ENCODE measurements around the gene MALRD1.

Gene MALRD1

DNA sequence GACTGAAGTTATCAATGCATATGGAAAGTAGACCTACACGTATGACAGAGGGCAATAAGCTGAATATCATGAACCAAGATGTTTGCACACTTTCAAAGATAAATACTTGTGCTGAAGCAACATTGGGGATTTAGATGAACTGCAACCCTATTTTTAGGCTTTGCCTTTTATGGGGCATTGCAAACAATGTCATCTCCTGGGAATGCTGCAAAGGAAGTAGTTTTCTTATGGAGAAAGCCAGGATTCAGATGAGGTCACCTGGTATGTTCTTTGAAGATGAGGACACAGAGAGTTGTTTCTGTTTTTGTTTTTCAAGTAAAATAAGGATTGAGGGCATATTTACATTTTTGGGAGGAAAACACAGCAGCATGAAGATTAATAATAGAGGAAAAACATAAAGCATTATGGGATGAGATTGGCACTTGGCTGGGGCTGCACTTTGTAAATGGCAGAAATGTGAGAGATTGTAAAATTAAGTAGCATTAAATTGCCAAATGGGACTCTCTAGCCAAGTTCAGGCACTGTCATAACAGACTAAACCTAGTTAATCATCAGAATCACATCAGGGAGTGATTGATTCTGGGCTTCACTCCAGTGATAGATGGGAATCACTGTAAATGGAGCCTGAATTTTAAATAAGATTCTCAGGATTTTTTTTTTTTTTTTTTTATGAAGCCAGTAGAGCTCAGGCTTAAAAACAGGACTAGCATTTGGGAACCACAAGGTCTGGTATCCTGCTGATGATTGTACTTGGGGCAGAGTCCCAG is 63.1 kb downstream of the MALRD1 start:
- Histone ChIP-seq H3K36me3 (replicated peaks; ENCODE audit: low read depth, low read length) (no peaks in the 10 kb centered on the region), H3K27ac (ENCODE audit: low read length) (no peak overlapping the region), H3K4me3 (ENCODE audit: low read length) (no peak overlapping the region), H3K9me3 (ENCODE audit: insufficient read depth, low read length) (no peaks in the 10 kb centered on the region), H3K79me2 (ENCODE audit: low read length) (no peaks in the 10 kb centered on the region), H4K20me1 (ENCODE audit: insufficient read depth, low read length) (no peaks in the 10 kb centered on the region), H3K4me1 (ENCODE audit: low read length) (no peaks in the 10 kb centered on the region), H2AFZ (ENCODE audit: low read depth, low read length) (no peak overlapping the region), H3K9ac (ENCODE audit: low read length) (no peak overlapping the region), H3K4me2 (ENCODE audit: low read length) (no peak overlapping the region), H3K27me3 (ENCODE audit: low read depth, low read length) (no peaks in the 10 kb centered on the region)
- TF ChIP-seq, protein P1, sequence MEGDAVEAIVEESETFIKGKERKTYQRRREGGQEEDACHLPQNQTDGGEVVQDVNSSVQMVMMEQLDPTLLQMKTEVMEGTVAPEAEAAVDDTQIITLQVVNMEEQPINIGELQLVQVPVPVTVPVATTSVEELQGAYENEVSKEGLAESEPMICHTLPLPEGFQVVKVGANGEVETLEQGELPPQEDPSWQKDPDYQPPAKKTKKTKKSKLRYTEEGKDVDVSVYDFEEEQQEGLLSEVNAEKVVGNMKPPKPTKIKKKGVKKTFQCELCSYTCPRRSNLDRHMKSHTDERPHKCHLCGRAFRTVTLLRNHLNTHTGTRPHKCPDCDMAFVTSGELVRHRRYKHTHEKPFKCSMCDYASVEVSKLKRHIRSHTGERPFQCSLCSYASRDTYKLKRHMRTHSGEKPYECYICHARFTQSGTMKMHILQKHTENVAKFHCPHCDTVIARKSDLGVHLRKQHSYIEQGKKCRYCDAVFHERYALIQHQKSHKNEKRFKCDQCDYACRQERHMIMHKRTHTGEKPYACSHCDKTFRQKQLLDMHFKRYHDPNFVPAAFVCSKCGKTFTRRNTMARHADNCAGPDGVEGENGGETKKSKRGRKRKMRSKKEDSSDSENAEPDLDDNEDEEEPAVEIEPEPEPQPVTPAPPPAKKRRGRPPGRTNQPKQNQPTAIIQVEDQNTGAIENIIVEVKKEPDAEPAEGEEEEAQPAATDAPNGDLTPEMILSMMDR (IDR thresholded peaks at IDR 0.05; ENCODE audit: low read depth, low read length), result no peak

DNA sequence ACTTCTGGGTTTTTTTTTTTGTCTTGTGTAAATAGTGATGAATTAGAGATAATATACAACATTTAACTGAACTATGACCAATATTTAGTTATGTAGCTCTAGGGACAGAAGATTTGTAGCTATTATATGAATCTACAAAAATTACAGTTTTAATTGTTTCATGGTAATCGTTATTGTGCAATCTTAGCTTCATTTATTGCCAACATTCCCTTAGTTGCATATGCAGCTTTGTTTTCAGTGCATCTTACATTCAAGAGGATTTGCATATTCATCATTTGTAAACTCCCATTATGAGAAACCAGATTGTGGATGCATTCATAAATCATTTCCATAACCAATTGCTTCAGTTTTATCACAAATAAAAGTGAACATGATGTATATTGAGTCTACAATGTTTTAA is 68.8 kb downstream of the MALRD1 start:
- H3K9ac ChIP-seq (ENCODE audit: low read length), result no peak overlapping the region
- no peak for TF ChIP-seq EZH2phosphoT487 (IDR thresholded peaks at IDR 0.05; ENCODE audit: low read depth)
- TF ChIP-seq, protein P1 (IDR thresholded peaks at IDR 0.05; ENCODE audit: low read depth, low read length), result no peak
- H4K20me1 ChIP-seq (ENCODE audit: insufficient read depth, low read length), result no peaks in the 10 kb centered on the region
- no peaks in the 10 kb centered on the region for H3K27me3 ChIP-seq (ENCODE audit: low read depth, low read length)
- no peaks in the 10 kb centered on the region for H3K9me3 ChIP-seq (ENCODE audit: insufficient read depth, low read length)
- H3K4me1 ChIP-seq (ENCODE audit: low read length), result no peaks in the 10 kb centered on the region
- H3K4me3 ChIP-seq (ENCODE audit: low read length), result no peak overlapping the region
- no peaks in the 10 kb centered on the region for H3K36me3 ChIP-seq (replicated peaks; ENCODE audit: low read depth, low read length)
- no peaks in the 10 kb centered on the region for H3K79me2 ChIP-seq (ENCODE audit: low read length)
- no peak overlapping the region for H3K4me2 ChIP-seq (ENCODE audit: low read length)
- no peak overlapping the region for H2AFZ ChIP-seq (ENCODE audit: low read depth, low read length)
- H3K27ac ChIP-seq (ENCODE audit: low read length), result no peak overlapping the region

DNA sequence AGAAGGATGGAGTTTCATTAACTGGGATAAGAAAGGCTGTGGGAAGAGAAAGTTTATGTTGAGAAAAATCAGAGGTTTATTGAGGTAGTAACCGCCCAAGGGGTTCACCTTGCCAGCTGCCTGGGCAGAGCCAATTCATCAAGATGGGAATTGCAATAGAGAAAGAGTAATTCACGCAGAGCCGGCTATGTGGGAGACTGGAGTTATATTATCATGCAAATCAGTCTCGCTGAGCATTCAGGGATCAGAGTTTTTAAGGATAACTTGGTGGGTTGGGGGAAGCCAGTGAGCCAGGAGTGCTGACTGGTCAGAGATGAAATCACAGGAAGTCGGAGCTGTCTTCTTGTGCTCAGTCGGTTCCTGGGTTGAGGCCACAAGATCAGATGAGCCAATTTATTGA is 70.6 kb downstream of the MALRD1 start:
- TF ChIP-seq, protein P1 (IDR thresholded peaks at IDR 0.05; ENCODE audit: low read depth, low read length), result no peak
- no peak for TF ChIP-seq EZH2phosphoT487 (IDR thresholded peaks at IDR 0.05; ENCODE audit: low read depth)
- H3K36me3 ChIP-seq (replicated peaks; ENCODE audit: low read depth, low read length), result no peaks in the 10 kb centered on the region
- H4K20me1 ChIP-seq (ENCODE audit: insufficient read depth, low read length), result no peaks in the 10 kb centered on the region
- no peaks in the 10 kb centered on the region for H3K79me2 ChIP-seq (ENCODE audit: low read length)
- H3K9ac ChIP-seq (ENCODE audit: low read length), result no peak overlapping the region
- no peaks in the 10 kb centered on the region for H3K4me1 ChIP-seq (ENCODE audit: low read length)
- no peaks in the 10 kb centered on the region for H3K27me3 ChIP-seq (ENCODE audit: low read depth, low read length)
- H3K4me2 ChIP-seq (ENCODE audit: low read length), result no peak overlapping the region
- H3K27ac ChIP-seq (ENCODE audit: low read length), result no peak overlapping the region
- no peak overlapping the region for H2AFZ ChIP-seq (ENCODE audit: low read depth, low read length)
- no peak overlapping the region for H3K4me3 ChIP-seq (ENCODE audit: low read length)
- no peaks in the 10 kb centered on the region for H3K9me3 ChIP-seq (ENCODE audit: insufficient read depth, low read length)

DNA sequence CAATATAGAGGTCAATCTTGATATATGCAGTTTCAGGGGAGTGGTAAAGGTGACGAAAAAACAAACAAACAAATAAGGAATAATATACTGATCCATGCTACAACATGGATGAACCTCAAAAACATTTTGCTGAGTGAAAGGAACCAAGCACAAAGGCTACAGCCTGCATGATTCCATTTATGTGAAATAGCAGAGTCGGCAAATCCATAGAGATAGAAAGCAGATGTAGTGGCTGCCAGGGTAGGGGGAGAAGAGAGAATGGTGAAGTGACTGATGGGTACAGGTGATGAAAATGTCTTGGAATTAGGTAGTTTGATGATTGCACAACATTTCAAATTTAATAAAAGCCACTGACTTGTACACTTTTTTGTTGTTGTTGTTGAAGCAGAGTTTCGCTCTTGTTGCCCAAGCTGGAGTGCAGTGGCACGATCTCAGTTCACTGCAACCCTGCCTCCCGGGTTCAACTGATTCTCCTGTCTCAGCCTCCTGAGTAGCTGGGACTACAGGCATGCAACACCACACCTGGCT is 71.8 kb downstream of the MALRD1 start:
- Histone ChIP-seq H3K27me3 (ENCODE audit: low read depth, low read length) (no peaks in the 10 kb centered on the region), H3K4me3 (ENCODE audit: low read length) (no peak overlapping the region), H3K9me3 (ENCODE audit: insufficient read depth, low read length) (no peaks in the 10 kb centered on the region), H3K4me2 (ENCODE audit: low read length) (no peak overlapping the region), H3K27ac (ENCODE audit: low read length) (no peak overlapping the region), H3K9ac (ENCODE audit: low read length) (no peak overlapping the region), H3K4me1 (ENCODE audit: low read length) (no peaks in the 10 kb centered on the region), H2AFZ (ENCODE audit: low read depth, low read length) (no peak overlapping the region), H4K20me1 (ENCODE audit: insufficient read depth, low read length) (no peaks in the 10 kb centered on the region), H3K79me2 (ENCODE audit: low read length) (no peaks in the 10 kb centered on the region), H3K36me3 (replicated peaks; ENCODE audit: low read depth, low read length) (no peaks in the 10 kb centered on the region)
- TF ChIP-seq, protein P1 (IDR thresholded peaks at IDR 0.05; ENCODE audit: low read depth, low read length), result no peak
- no peak for TF ChIP-seq EZH2phosphoT487 (IDR thresholded peaks at IDR 0.05; ENCODE audit: low read depth)

Data from OCI-LY3 (cell line).